H9 (cell line): ENCODE results near the gene CHPF. TPM values are rescaled to one million over a fixed set of nuclear protein-coding genes. Genes with fewer than 3 reads are reported as not detected.

Experiments
- DNase-seq: peaks from one replicate; pipeline ENCODE4 v3.0.0-alpha.2; 2017
- H2AFZ ChIP-seq: one replicate; pipeline ENCODE4 v1.6.1; 2013; ENCODE audit warnings: mild to moderate bottlenecking, low read length, control low read depth, moderate library complexity
- H2AK5ac ChIP-seq: 2 replicates; pipeline ENCODE4 v1.6.1; 2013; ENCODE audit warnings: low read length, control low read depth, mixed read lengths; ENCODE audit not compliant: insufficient read length
- H2BK120ac ChIP-seq: one replicate; pipeline ENCODE4 v1.6.1; 2013; ENCODE audit warnings: low read depth, mild to moderate bottlenecking, low read length, control low read depth, inconsistent platforms; ENCODE audit not compliant: poor library complexity, severe bottlenecking
- H2BK12ac ChIP-seq: 2 replicates; pipeline ENCODE4 v1.6.1; 2013; ENCODE audit warnings: low read length, control low read depth, mixed read lengths, low read depth; ENCODE audit not compliant: insufficient read length
- H2BK15ac ChIP-seq: 2 replicates; pipeline ENCODE4 v1.6.1; 2013; ENCODE audit warnings: low read depth, low read length, control low read depth
- H2BK20ac ChIP-seq: one replicate; pipeline ENCODE4 v1.6.1; 2013; ENCODE audit warnings: low read depth, mild to moderate bottlenecking, low read length, control low read depth, inconsistent platforms; ENCODE audit not compliant: poor library complexity, severe bottlenecking
- H2BK5ac ChIP-seq: 2 replicates; pipeline ENCODE4 v1.6.1; 2013; ENCODE audit warnings: low read length, control low read depth, mixed read lengths; ENCODE audit not compliant: insufficient read length
- H3K14ac ChIP-seq: 2 replicates; pipeline ENCODE4 v1.6.1; 2013; ENCODE audit warnings: low read length, control low read depth; ENCODE audit not compliant: insufficient read depth
- H3K18ac ChIP-seq: 2 replicates; pipeline ENCODE4 v1.6.1; 2013; ENCODE audit warnings: low read depth, mild to moderate bottlenecking, mixed read lengths, low read length, control low read depth; ENCODE audit not compliant: insufficient read length
- H3K23ac ChIP-seq: 2 replicates; pipeline ENCODE4 v1.6.1; 2013; ENCODE audit warnings: low read length, control low read depth, mixed read lengths, low read depth; ENCODE audit not compliant: insufficient read length
- H3K23me2 ChIP-seq: 2 replicates; pipeline ENCODE4 v1.6.1; 2013; ENCODE audit warnings: low read depth, mild to moderate bottlenecking, mixed read lengths, low read length, control low read depth; ENCODE audit not compliant: insufficient read length, poor library complexity, severe bottlenecking
- H3K27ac ChIP-seq: 2 replicates; pipeline ENCODE4 v1.5.1; 2013; ENCODE audit warnings: low read length, control low read depth, mixed read lengths, low read depth; ENCODE audit not compliant: insufficient read length
- H3K27me3 ChIP-seq: 2 replicates; pipeline ENCODE4 v1.6.1; 2013; ENCODE audit warnings: low read length, control low read depth, inconsistent platforms; ENCODE audit not compliant: insufficient read depth
- H3K4ac ChIP-seq: 2 replicates; pipeline ENCODE4 v1.6.1; 2013; ENCODE audit warnings: low read depth, mild to moderate bottlenecking, control low read depth, inconsistent platforms, low read length, moderate library complexity
- H3K4me1 ChIP-seq: 2 replicates; pipeline ENCODE4 v1.6.1; 2013; ENCODE audit warnings: low read length, control low read depth, inconsistent platforms; ENCODE audit not compliant: insufficient read depth
- H3K4me2 ChIP-seq: 2 replicates; pipeline ENCODE4 v1.6.1; 2013; ENCODE audit warnings: low read length, control low read depth, mixed read lengths; ENCODE audit not compliant: insufficient read length, insufficient read depth
- H3K56ac ChIP-seq: 2 replicates; pipeline ENCODE4 v1.6.1; 2013; ENCODE audit warnings: low read depth, mild to moderate bottlenecking, mixed read lengths, low read length, control low read depth; ENCODE audit not compliant: insufficient read length
- H3K79me1 ChIP-seq: 2 replicates; pipeline ENCODE4 v1.6.1; 2013; ENCODE audit warnings: low read depth, mild to moderate bottlenecking, moderate library complexity, low read length, control low read depth, inconsistent platforms; ENCODE audit not compliant: insufficient read depth, poor library complexity, severe bottlenecking
- H3K79me2 ChIP-seq: 2 replicates; pipeline ENCODE4 v1.6.1; 2013; ENCODE audit warnings: low read length, control low read depth, inconsistent platforms; ENCODE audit not compliant: insufficient read depth
- H3K9ac ChIP-seq: 2 replicates; pipeline ENCODE4 v1.6.1; 2013; ENCODE audit warnings: low read length, control low read depth, mixed read lengths; ENCODE audit not compliant: insufficient read length; ENCODE audit errors: extremely low read depth
- H3K9me3 ChIP-seq: one replicate; pipeline ENCODE4 v1.6.1; 2013; ENCODE audit warnings: low read depth, low read length, inconsistent platforms; ENCODE audit not compliant: control insufficient read depth
- H3T11ph ChIP-seq: one replicate; pipeline ENCODE4 v1.6.1; 2013; ENCODE audit warnings: mild to moderate bottlenecking, low read length, control low read depth, inconsistent platforms
- H4K20me1 ChIP-seq: one replicate; pipeline ENCODE4 v1.6.1; 2013; ENCODE audit not compliant: control insufficient read depth, insufficient read length, insufficient read depth
- H4K5ac ChIP-seq: 2 replicates; pipeline ENCODE4 v1.6.1; 2013; ENCODE audit warnings: low read depth, mild to moderate bottlenecking, mixed read lengths, low read length, control low read depth; ENCODE audit not compliant: insufficient read length
- H4K8ac ChIP-seq: replicated peaks from 2 replicates; pipeline ENCODE4 v1.6.1; 2013; ENCODE audit warnings: low read length, control low read depth, mixed read lengths, low read depth; ENCODE audit not compliant: insufficient read length
- H4K91ac ChIP-seq: 2 replicates; pipeline ENCODE4 v1.6.1; 2013; ENCODE audit warnings: low read depth, mild to moderate bottlenecking, moderate library complexity, mixed read lengths, low read length, control low read depth; ENCODE audit not compliant: insufficient read length
- H3K27ac Mint-ChIP-seq, 3 experiments: 2 replicates in 2 of 3; 3 replicates in 1 of 3; pipeline ENCODE4 v1.8.0; 2020 to 2021; ENCODE audit warnings: mixed read lengths in 3 of 3, mild to moderate bottlenecking in 1 of 3, moderate library complexity in 1 of 3
- H3K27me3 Mint-ChIP-seq: 2 replicates; pipeline ENCODE4 v1.8.0; 2021; ENCODE audit warnings: low read depth, mild to moderate bottlenecking, moderate library complexity, mixed read lengths
- H3K36me3 Mint-ChIP-seq, 3 experiments: 2 replicates in 2 of 3; 3 replicates in 1 of 3; pipeline ENCODE4 v1.8.0; 2020 to 2021; ENCODE audit warnings: low read depth in 3 of 3, mixed read lengths in 3 of 3; ENCODE audit not compliant: insufficient read depth in 1 of 3
- H3K4me1 Mint-ChIP-seq, 2 experiments: 2 replicates each; pipeline ENCODE4 v1.8.0; 2020; ENCODE audit warnings: mixed read lengths in 2 of 2
- H3K4me3 Mint-ChIP-seq, 2 experiments: 2 replicates in 1 of 2; 3 replicates in 1 of 2; pipeline ENCODE4 v1.8.0; 2020 to 2021; ENCODE audit warnings: mild to moderate bottlenecking in 2 of 2, mixed read lengths in 2 of 2, moderate library complexity in 1 of 2
- H3K9me3 Mint-ChIP-seq, 2 experiments: 2 replicates in 1 of 2; 3 replicates in 1 of 2; pipeline ENCODE4 v1.8.0; 2020; ENCODE audit warnings: mild to moderate bottlenecking in 2 of 2, mixed read lengths in 2 of 2, moderate library complexity in 1 of 2
- CTCF ChIP-seq: fragments of 200-600 bp; sonication (generic); conservative IDR thresholded peaks from 3 replicates; pipeline ENCODE4 v1.8.0; 2021; ENCODE audit warnings: antibody characterized with exemption, mild to moderate bottlenecking
- WGBS: extraction: QIAGEN DNeasy Blood & Tissue Kit; methylation state at CpG from one replicate; pipeline ENCODE4 v1.1.7; 2013; ENCODE audit warnings: missing lambda C conversion rate, low lambda C conversion rate, mixed read lengths; ENCODE audit not compliant: insufficient read length; ENCODE audit errors: extremely low coverage; 5-methylcytosine and 5-hydroxymethylcytosine counted together
- total RNA-seq: library from RNA; stranded (reverse); gene quantifications from 2 replicates; pipeline ENCODE4 v1.2.1, GENCODE V29; 2021

Gene CHPF
- total RNA-seq, 1 experiment from 2014 or later, result 46.5 TPM

- Histone ChIP-seq H3K18ac (no peak overlapping the region), H3K56ac (no peak overlapping the region), H4K91ac (no peak overlapping the region), H4K8ac (no peak overlapping the region), H3K4ac (no peak overlapping the region), H3K14ac (no peak overlapping the region), H3K27ac (no peak overlapping the region), H2AK5ac (peak overlapping the region; percentile 18), H4K5ac (no peak overlapping the region), H2AFZ (no peak overlapping the region), H2BK20ac (no peak overlapping the region), H3K23me2 (peaks cover 7% of the 10 kb centered on the region), H3K9me3 (no peaks in the 10 kb centered on the region), H3K4me2 (no peak overlapping the region), H3K9ac (no peak overlapping the region), H2BK15ac (no peak overlapping the region), H3K23ac (no peak overlapping the region), H3K79me1 (no peaks in the 10 kb centered on the region), H3K4me1 (peaks cover 12% of the 10 kb centered on the region; the same call in 1 of the 2 replicates), H3K79me2 (no peaks in the 10 kb centered on the region), H2BK120ac (no peak overlapping the region), H3K27me3 (no peaks in the 10 kb centered on the region; the same call in 1 of the 2 replicates), H4K20me1 (no peaks in the 10 kb centered on the region), H2BK12ac (peak overlapping the region; percentile 11), H3T11ph (no peak overlapping the region), H2BK5ac (no peak overlapping the region)
- peaks cover 49 to 70% (median 68%) of the 10 kb centered on the region in 3 experiments for H3K36me3 Mint-ChIP-seq
- H3K4me1 Mint-ChIP-seq, result peaks cover 67 to 71% of the 10 kb centered on the region in 2 experiments
- no CpG with 5 or more reads among the region's 18 CpGs for WGBS
- no peaks in the 10 kb centered on the region; a peak in 1 of 5 replicates for H3K9me3 Mint-ChIP-seq
- peak overlapping the region in 1 of 2 experiments; percentile 42; a peak in 1 of 5 replicates for H3K4me3 Mint-ChIP-seq
- no peak for TF ChIP-seq CTCF
- H3K27me3 Mint-ChIP-seq, result peaks cover 5% of the 10 kb centered on the region
- DNase-seq, result no peak
- H3K27ac Mint-ChIP-seq, result peak overlapping the region; percentile 25 to 96 (median 52); a peak in 3 of 7 replicates
These were observed 23.5 kb upstream of the CHPF start for GRCh38 chr2:219567131-219567530.
